GM12891 (cell line): Measurements from ENCODE around the gene SSBP4.
"Not testable (repeated sequence)": the region's sequence is repeated elsewhere in the genome, so short reads cannot be mapped to it uniquely, and the experiment has no call there.

ENCODE experiments used
- DNase-seq: peaks from one replicate; pipeline ENCODE4 v3.0.0; 2011; ENCODE audit warnings: low spot score; ENCODE audit not compliant: insufficient read length
- FAIRE-seq: peaks from 2 replicates; lab custom pipeline; 2011; peaks lifted over from hg19 to GRCh38; lab: Jason Lieb, UNC
- PAX5 ChIP-seq: IDR thresholded peaks from 2 replicates; pipeline ENCODE4 v1.6.1; 2011; ENCODE audit warnings: low read length, moderate library complexity, mild to moderate bottlenecking; ENCODE audit not compliant: insufficient read depth, severe bottlenecking
- POLR2A ChIP-seq: IDR thresholded peaks from 2 replicates; pipeline ENCODE4 v1.6.1; 2011; ENCODE audit warnings: low read depth, low read length, control low read depth
- POLR2AphosphoS5 ChIP-seq: IDR thresholded peaks from 2 replicates; pipeline ENCODE4 v1.6.1; 2011; ENCODE audit warnings: low read depth, low read length, control low read depth
- POU2F2 ChIP-seq: IDR thresholded peaks from 2 replicates; pipeline ENCODE4 v1.6.1; 2011; ENCODE audit warnings: low read depth, mild to moderate bottlenecking, control low read depth, low read length, moderate library complexity
- SPI1 ChIP-seq: IDR thresholded peaks from 2 replicates; pipeline ENCODE4 v1.6.1; 2011; ENCODE audit warnings: low read depth, low read length, control low read depth
- TAF1 ChIP-seq: IDR thresholded peaks from 2 replicates; pipeline ENCODE4 v1.6.1; 2011; ENCODE audit warnings: low read depth, low read length, control low read depth

SSBP4 gene

DNA sequence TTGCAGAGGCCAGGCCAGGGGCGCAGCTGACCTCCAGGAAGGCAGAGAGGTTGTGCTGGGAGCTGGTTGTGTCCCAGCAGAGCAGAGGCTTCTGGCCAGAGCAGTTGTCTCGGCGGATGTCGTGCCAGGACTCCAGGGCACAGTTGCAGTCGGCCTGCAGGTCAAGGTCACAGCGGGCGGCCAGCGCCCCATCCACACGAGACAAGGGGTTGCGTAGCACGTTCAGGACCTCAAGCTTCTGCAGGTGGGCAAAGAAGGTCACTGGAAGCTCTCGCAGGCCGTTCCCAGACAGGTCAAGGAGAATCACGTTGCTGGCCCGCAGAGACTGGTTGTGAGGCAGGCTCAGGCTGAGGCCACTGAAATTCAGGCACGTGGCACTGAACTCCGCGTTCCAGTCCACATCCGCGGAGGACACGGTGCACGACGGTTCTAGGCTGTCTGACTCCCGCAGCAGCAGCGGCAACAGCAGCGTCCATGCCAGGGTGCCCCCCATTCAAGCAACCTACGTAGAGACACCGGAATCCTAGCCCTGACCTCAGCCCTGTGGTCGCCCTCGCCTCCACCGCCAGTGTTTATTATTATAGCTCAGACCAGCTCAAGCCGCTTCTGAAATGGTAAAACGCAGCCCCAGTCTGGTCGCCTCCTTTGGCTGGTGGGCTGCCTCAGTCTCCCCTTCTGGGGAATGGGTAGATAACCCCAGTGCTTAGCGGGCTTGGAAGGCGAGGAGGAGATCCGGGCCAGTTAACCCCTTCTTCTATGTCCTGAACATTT is 22.5 kb upstream of the SSBP4 start:
- TF ChIP-seq TAF1 (no peak), POLR2AphosphoS5 (no peak), POU2F2 (no peak)
- FAIRE-seq (peak; percentile 63), DNase-seq (no peak)

DNA sequence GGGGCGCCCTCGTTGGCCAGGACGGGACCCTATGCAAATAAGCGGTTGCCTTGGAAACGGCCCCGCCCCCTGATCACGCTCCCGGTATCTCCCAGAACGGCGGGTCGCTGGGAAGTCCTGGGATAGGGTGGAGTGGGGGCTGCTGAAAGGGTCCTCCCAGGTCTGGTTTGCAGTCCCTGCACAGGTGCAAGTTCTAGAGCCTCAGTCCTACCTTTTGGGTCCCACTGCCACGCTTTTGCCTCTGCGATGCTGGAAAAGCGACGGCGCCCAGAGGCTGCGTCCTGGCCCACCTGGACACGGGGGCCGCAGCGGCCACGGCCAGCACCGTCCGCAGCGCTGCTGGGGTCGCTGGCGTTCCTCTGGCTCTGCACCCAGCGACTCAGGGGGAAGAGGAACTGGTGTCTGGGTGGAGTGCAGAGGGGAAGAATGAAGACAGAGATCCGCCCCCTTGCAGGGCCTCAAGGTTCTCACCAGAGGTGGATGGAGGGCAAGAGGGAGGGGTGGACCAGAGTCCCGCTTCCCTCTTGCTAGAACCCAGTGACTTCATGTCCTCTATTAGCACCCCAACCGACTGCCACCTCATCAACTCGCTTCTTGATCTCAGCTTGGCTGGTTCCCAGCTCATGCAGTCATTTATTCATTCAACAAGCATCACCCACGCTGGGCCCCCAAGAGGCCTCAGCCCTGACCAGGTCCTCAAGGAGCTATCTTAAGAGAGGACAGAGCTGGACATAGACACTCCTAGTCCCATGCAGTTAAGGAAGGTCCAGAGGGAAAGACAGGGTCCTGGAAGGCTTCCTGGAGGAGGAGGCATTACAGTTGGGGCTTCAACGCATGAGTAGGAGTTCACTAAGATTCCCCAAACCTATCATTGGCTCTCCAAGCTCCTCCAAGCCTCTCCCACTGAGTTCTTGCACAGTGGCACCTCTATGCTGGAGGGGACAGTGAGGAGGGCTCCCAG is 21.7 kb upstream of the SSBP4 start, which contains the start of gene LRRC25:
TSS of gene LRRC25 (minus strand) at position 381 of the 961 bp plus-strand sequence. CDS start 659 bp downstream, outside the sequence.
- FAIRE-seq (peak; percentile 90), DNase-seq (no peak)
- TF ChIP-seq SPI1 (peak; percentile 84), POLR2A (no peak), POU2F2 (peak; percentile 94), POLR2AphosphoS5 (0 out of 2 replicates have a peak, but pooled peaks have one; percentile 36), TAF1 (no peak), PAX5 (no peak)

DNA sequence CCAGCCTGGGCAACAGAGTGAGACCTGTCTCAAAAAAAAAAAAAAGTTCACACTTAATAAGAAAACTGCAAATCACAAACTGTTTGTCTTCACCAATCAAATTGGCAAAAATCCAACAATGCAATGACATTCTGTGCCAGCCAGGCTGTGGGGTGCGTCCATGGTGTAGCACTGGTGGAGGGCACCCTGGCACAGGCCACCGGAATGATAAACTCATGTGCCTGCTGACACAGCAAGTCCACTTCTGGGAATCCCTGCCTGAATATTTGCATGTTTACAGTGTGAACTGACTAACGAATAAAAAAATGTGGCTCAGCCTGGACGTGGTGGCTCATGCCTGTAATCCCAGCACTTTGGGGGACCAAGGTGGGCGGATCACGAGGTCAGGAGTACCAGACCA is 20.2 kb upstream of the SSBP4 start:
- FAIRE-seq (no peak), DNase-seq (no peak)
- TF ChIP-seq POLR2A, result no peak
- TF ChIP-seq POLR2AphosphoS5, result no peak
- TF ChIP-seq PAX5, result no peak
- TF ChIP-seq TAF1, result no peak
- no peak for TF ChIP-seq POU2F2
- no peak for TF ChIP-seq SPI1

DNA sequence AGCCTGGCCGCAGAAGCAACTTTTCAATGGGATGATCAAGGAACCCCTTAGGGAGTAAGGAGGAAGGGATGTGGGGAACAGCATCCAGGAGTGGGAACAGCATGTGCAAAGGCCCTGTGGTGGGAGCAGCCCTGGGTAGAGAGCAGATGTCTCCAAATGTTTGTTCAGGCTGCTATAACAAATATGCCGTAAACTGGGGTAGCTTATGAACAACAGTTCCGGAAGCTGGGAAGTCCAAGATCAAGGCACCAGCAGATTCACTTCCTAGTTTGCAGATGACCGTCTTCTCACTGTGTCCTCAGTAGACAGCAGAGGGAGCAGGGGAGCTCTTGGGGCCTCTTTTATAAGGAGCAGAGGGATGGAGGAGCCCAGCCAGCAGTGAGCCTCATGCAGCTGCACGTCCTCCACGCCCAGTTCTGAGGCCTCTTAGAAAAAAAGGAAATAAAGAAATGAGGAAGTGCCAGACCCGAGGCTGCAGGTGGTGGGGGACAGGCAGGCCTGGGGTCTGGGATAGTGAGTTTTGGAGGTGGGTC is 17.6 kb upstream of the SSBP4 start:
- TF ChIP-seq TAF1 (peak; percentile 42; the same call in 1 of the 2 replicates), POLR2A (peak; percentile 51; the same call in 1 of the 2 replicates), POLR2AphosphoS5 (no peak), PAX5 (no peak), POU2F2 (peak; percentile 17; the same call in 1 of the 2 replicates), SPI1 (peak; percentile 96)
- FAIRE-seq, result peak; percentile 86
- DNase-seq, result no peak

DNA sequence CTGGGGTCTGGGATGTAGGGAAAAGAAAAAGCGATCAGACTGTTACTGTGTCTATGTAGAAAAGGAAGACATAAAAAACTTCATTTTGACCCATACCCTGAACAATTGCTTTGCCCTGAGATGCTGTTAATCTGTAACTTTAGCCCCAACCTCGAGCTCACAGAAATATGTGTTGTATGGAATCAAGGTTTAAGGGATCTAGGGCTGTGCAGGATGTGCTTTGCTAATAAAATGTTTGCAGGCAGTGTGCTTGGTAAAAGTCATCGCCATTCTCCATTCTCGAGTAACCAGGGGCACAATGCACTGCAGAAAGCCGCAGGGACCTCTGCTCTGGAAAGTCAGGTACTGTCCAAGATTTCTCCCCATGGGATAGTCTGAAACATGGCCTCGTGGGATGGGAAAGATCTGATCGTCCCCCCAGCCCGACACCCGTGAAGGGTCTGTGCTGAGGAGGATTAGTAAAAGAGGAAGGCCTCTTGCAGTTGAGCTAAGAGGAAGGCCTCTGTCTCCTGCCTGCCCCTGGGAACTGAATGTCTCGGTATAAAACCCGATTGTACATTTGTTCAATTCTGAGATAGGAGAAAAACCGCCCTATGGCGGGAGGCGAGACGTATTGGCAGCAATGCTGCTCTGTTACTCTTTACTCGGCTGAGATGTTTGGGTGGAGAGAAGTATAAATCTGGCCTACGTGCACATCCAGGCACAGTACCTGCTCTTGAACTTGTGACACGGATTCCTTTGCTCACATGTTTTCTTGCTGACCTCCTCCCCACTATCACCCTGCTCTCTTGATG is 16.5 kb upstream of the SSBP4 start:
- DNase-seq, result not testable (repeated sequence)
- TF ChIP-seq SPI1, result peak; percentile 34; the same call in 1 of the 2 replicates
- FAIRE-seq, result peak; percentile 38

DNA sequence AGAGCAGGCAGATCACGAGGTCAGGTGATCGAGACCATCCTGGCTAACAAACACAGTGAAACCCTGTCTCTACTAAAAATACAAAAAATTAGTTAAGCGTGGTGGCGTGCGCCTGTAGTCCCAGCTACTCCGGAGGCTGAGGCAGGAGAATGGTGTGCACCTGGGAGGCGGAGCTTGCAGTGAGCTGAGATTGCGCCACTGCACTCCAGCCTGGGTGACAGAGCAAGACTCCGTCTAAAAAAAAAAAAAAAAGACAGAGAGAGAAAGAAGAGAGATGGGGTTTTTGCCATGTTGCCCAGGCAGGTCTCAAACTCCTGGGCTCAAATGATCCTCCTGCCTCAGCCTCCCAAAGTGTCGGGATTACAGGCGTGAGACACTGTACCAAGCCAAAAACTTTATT is 13.4 kb upstream of the SSBP4 start:
- FAIRE-seq, DNase-seq: not testable (repeated sequence)

DNA sequence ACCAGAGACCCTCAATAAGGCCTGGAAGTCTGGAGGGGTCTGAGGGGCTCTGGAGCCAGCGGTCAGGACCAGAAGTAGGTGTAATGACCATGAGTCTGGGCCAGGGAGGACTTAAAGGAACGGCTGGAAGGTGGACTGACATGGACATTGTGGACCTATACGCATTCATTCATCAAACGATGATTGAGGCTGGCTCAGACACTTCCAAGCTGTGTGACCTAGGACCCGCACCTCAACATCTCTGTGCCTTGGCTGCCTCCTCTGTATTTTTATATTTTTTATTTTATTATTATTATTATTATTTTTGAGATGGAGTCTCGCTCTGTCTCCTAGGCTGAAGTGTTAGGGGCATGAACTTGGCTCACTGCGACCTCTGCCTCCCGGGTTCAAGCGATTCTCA is 12.4 kb upstream of the SSBP4 start:
- no peak for FAIRE-seq
- no peak for DNase-seq
- no peak for TF ChIP-seq POU2F2

DNA sequence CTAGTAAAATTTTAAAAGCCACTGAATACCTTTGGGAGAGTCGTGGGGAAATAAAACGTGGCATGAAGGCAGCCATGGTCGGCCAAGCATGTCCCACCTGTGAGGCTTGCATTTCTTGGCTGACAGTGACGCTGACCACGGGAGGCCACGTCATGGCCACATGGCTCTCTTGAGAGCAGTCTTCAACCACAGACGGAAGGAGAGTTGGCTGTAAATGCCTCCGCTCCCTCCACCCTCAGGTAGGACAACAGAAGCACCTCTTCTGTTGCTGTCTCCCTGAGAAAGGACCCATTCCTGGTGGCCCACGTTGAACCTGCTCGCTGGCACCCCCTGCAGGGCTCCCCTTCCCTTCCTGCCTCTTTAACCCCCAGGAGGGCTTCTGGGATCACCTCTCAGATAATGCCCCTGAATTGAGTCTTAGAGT is 11.1 kb upstream of the SSBP4 start:
- DNase-seq (no peak), FAIRE-seq (peak; percentile 95)
- TF ChIP-seq POLR2AphosphoS5 (0 out of 2 replicates have a peak, but pooled peaks have one; percentile 23), PAX5 (peak; percentile 88), SPI1 (no peak), POU2F2 (no peak)

DNA sequence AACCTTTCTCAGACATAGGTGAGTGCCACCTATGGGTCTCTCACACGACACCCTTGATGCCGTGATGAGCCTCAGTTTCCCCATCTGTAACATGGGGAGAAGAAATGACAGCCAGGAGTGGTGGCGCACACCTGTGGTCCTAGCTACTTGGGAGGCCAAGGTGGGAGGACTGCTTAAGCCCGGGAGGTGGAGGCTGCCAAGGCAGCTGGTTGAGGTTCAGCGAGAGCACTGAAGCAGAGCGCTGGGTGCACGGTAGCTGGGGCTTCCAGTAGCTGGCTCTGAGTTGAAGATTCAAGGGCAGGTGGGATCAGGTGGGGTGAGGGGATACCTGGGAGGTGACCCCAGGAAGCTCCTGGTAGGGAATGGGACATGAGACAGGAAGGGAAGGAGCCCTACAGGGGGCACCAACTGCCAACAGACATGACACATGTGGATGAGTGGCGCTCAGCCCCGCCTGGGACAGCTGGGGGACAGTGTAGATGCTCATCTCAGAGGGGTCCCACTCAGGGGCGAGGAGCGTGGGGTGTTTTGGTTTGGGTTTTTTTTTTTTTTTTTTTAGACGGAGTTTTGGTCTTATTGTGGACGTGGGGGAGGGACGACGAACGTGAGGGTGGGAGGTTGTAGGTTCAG is 6.5 kb upstream of the SSBP4 start:
- TF ChIP-seq POLR2A (no peak), PAX5 (no peak), TAF1 (no peak), SPI1 (no peak), POU2F2 (no peak), POLR2AphosphoS5 (no peak)
- FAIRE-seq (no peak), DNase-seq (no peak)
